B cell (primary cell): ENCODE data around the gene MAD1L1. TPM values are rescaled to one million over a fixed set of nuclear protein-coding genes. Genes with fewer than 3 reads are reported as not detected.
A peak's percentile ranks its signal among the peaks of the same experiment; 100 is the strongest.

Source experiments
- ATAC-seq: fragments of 200-7000 bp; cut with Tn5 transposase; one replicate; pipeline ENCODE4 v1.10.0; 2021; ENCODE audit warnings: low read depth, mild to moderate bottlenecking, moderate number of reproducible peaks, moderate library complexity
- CTCF ChIA-PET: fragments of 350-600 bp; sonication (Branson Sonifier 250); formaldehyde crosslinking; loops from one replicate; lab custom pipeline; 2021; ENCODE audit warnings: antibody characterized with exemption, inconsistent platforms; lab: Charles Lee
- POLR2A ChIA-PET: fragments of 350-600 bp; sonication (Branson Sonifier 250); formaldehyde crosslinking; loops from one replicate; lab custom pipeline; 2021; ENCODE audit warnings: antibody characterized with exemption; lab: Charles Lee
- DNase-seq: peaks from one replicate; pipeline ENCODE4 v3.0.0; 2013
- H2AFZ ChIP-seq: 2 replicates; pipeline ENCODE4 v1.6.1; 2012; ENCODE audit warnings: mild to moderate bottlenecking, low read depth, low read length; ENCODE audit not compliant: insufficient read depth, poor library complexity, severe bottlenecking
- H3K27ac ChIP-seq, 2 donors: 1 replicate in 1 of 2; 2 replicates in 1 of 2; pipeline ENCODE4 v1.5.1; 2012 to 2013; ENCODE audit warnings: low read length in 2 of 2, mild to moderate bottlenecking in 2 of 2, moderate library complexity in 1 of 2
- H3K27me3 ChIP-seq, 4 experiments: fragments of 200-600 bp in 1 of 4; sonication (generic) in 1 of 4; replicated peaks in 1 of 4; 1 replicate in 2 of 4; 2 replicates in 2 of 4; pipeline versions ENCODE4 v1.6.1 to v1.7.0; 2013 to 2016; ENCODE audit warnings: low read length in 3 of 4, mild to moderate bottlenecking in 2 of 4, mixed read lengths in 1 of 4, moderate library complexity in 1 of 4; ENCODE audit not compliant: insufficient read depth in 4 of 4, control insufficient read depth in 3 of 4; ENCODE audit errors: control extremely low read depth in 1 of 4
- H3K36me3 ChIP-seq, 2 experiments: replicated peaks in 1 of 2; 1 replicate in 1 of 2; 2 replicates in 1 of 2; pipeline versions ENCODE4 v1.6.1 to v1.7.1; 2013; ENCODE audit warnings: low read length in 1 of 2; ENCODE audit not compliant: insufficient read depth in 2 of 2, control insufficient read depth in 1 of 2; ENCODE audit errors: control extremely low read depth in 1 of 2, extremely low read depth in 1 of 2
- H3K4me1 ChIP-seq, 2 donors: fragments of 200-600 bp in 1 of 2; sonication (generic) in 1 of 2; 1 replicate in 1 of 2; 2 replicates in 1 of 2; pipeline versions ENCODE4 v1.5.1 to v1.6.1; 2013 to 2017; ENCODE audit warnings: low read length in 2 of 2; ENCODE audit not compliant: control insufficient read depth in 2 of 2, insufficient read depth in 2 of 2
- H3K4me2 ChIP-seq: replicated peaks from 2 replicates; pipeline ENCODE3; 2012; ENCODE audit warnings: mild to moderate bottlenecking, low read depth, low read length; ENCODE audit not compliant: poor library complexity, severe bottlenecking
- H3K4me3 ChIP-seq, 5 experiments: fragments of 200-600 bp in 1 of 5; sonication (generic) in 1 of 5; 1 replicate in 3 of 5; 2 replicates in 2 of 5; pipeline versions ENCODE4 v1.5.1 to v1.7.0; 2011 to 2016; ENCODE audit warnings: low read length in 4 of 5, mild to moderate bottlenecking in 4 of 5, low read depth in 2 of 5, control low read depth in 1 of 5, moderate library complexity in 1 of 5; ENCODE audit not compliant: insufficient read depth in 1 of 5; ENCODE audit errors: control extremely low read depth in 1 of 5, extremely low read depth in 1 of 5
- H3K79me2 ChIP-seq: fragments of 200-600 bp; sonication (generic); one replicate; pipeline ENCODE4 v1.6.0; 2016; ENCODE audit warnings: low read length; ENCODE audit not compliant: control insufficient read depth, insufficient read depth
- H3K9ac ChIP-seq: fragments of 200-600 bp; sonication (generic); 2 replicates; pipeline ENCODE4 v1.6.1; 2017; ENCODE audit warnings: mild to moderate bottlenecking, low read length, moderate library complexity
- H3K9me3 ChIP-seq, 3 donors: one replicate each; pipeline versions ENCODE4 v1.6.1 to v1.7.1; 2013; ENCODE audit warnings: low read length in 2 of 3; ENCODE audit not compliant: control insufficient read depth in 2 of 3, insufficient read depth in 1 of 3; ENCODE audit errors: control extremely low read depth in 1 of 3
- H4K20me1 ChIP-seq: 2 replicates; pipeline ENCODE4 v1.6.0; 2012; ENCODE audit warnings: mild to moderate bottlenecking, low read length; ENCODE audit not compliant: insufficient read depth, control insufficient read depth, poor library complexity, severe bottlenecking
- H3K27ac Mint-ChIP-seq: one replicate; pipeline ENCODE4 v1.8.0; 2021; ENCODE audit warnings: mixed read lengths
- H3K27me3 Mint-ChIP-seq: one replicate; pipeline ENCODE4 v1.8.0; 2021; ENCODE audit warnings: mixed read lengths
- H3K4me1 Mint-ChIP-seq: one replicate; pipeline ENCODE4 v1.8.0; 2021; ENCODE audit warnings: mixed read lengths
- H3K4me3 Mint-ChIP-seq: one replicate; pipeline ENCODE4 v1.8.0; 2021; ENCODE audit warnings: mixed read lengths
- H3K9me3 Mint-ChIP-seq: one replicate; pipeline ENCODE4 v1.8.0; 2022; ENCODE audit warnings: mixed read lengths; ENCODE audit not compliant: insufficient read depth
- EZH2 ChIP-seq: IDR thresholded peaks from 2 replicates; pipeline ENCODE4 v1.6.1; 2012; ENCODE audit warnings: borderline replicate concordance, low read depth, mild to moderate bottlenecking, moderate library complexity, low read length; ENCODE audit not compliant: insufficient read depth, poor library complexity, severe bottlenecking
- WGBS: methylation state at CpG from one replicate; pipeline ENCODE4 v1.1.5; 2013; ENCODE audit warnings: missing lambda C conversion rate; ENCODE audit not compliant: insufficient coverage; 5-methylcytosine and 5-hydroxymethylcytosine counted together
- intact Hi-C: fragments of 100-400 bp; cut with micrococcal nuclease; formaldehyde crosslinking; loops from one replicate; pipeline ENCODE4 v1.10.0; 2022
- polyA plus RNA-seq: library from polyadenylated mRNA; depleted of rRNA; stranded (reverse); fragments of >200 nt; gene quantifications from 2 replicates; pipeline ENCODE4 v1.2.3, GENCODE V29; 2012
- total RNA-seq, 2 donors: library from RNA; stranded (reverse); fragments of 120-200 nt in 1 of 2; gene quantifications; 1 replicate in 1 of 2; 2 replicates in 1 of 2; pipeline versions ENCODE4 v1.2.3 to v1.2.4, GENCODE V29; 2013 to 2022
- TF ChIP-seq, protein P1 (sequence below): fragments of 200-600 bp; IDR thresholded peaks from one replicate; pipeline ENCODE4 v1.8.0; 2022; ENCODE audit warnings: antibody characterized with exemption, mild to moderate bottlenecking

Gene MAD1L1
- total and polyA plus RNA-seq, 2 donors (not counting 1 experiment from before 2014, with no cell fraction given): 86.7 to 110 TPM

DNA sequence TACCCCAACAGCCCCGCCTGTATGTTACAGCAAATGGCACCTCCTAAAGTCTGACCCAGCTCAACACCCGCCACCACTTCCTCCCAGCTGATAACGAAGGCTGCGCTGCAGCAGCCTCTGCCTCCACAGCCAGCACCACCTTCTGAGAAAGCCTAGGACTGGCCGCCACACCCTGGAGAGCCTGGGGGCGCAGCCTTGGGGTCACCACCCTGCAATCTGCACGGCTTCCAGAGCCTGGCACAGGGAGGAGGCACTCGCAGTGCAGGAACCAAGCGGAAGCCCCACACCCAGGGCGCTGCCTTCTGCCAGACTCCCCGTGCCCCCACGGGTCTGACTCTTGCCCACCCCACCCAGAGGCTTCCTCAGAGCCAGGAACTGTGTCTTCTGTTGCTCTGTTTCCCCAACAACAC is 112.5 kb downstream of the MAD1L1 start:
- H3K9ac ChIP-seq: no peak overlapping the region
- no peak for DNase-seq

DNA sequence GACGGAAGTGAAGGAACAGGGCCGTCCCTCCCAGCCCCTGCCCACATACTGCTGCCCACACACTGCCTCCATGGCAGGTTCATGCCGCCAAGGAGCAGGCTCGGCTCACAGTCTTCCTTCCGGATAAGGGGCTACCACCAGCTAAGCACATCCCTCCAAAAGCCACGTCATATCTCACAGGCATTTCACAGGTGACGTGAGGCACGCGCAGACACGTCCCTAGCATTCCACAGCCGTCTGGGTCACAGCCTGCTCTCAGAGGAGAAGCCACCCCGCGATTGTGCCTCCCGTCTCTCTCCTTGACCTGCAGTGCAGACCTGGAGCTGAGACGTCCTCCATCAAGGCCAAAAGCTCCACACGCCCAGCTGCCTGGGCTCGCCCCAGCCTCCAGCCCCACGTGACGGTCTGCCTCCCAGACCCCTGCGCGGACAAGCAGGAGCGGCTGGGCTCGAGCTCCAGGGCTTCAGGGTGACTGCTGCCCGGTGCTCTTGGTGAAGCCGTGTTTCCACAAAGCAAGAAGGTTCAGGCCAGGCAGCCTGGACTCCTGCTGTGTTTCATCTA is 114.0 kb downstream of the MAD1L1 start:
- no peak for ATAC-seq
- Histone ChIP-seq H4K20me1 (no peaks in the 10 kb centered on the region), H3K79me2 (no peaks in the 10 kb centered on the region), H3K9me3 (peaks cover 0 to 9% (median 0%) of the 10 kb centered on the region in 3 donors), H3K4me2 (no peak overlapping the region), H3K36me3 (peaks cover 0 to 5% of the 10 kb centered on the region in 2 experiments), H3K27ac (no peak overlapping the region), H3K9ac (no peak overlapping the region), H3K27me3 (no peaks in the 10 kb centered on the region), H3K4me1 (peaks cover 6 to 7% of the 10 kb centered on the region in 2 donors), H2AFZ (no peak overlapping the region), H3K4me3 (no peak overlapping the region)
- DNase-seq: no peak
- H3K27me3 Mint-ChIP-seq: no peaks in the 10 kb centered on the region
- H3K4me3 Mint-ChIP-seq: no peak overlapping the region
- TF ChIP-seq, protein P1, sequence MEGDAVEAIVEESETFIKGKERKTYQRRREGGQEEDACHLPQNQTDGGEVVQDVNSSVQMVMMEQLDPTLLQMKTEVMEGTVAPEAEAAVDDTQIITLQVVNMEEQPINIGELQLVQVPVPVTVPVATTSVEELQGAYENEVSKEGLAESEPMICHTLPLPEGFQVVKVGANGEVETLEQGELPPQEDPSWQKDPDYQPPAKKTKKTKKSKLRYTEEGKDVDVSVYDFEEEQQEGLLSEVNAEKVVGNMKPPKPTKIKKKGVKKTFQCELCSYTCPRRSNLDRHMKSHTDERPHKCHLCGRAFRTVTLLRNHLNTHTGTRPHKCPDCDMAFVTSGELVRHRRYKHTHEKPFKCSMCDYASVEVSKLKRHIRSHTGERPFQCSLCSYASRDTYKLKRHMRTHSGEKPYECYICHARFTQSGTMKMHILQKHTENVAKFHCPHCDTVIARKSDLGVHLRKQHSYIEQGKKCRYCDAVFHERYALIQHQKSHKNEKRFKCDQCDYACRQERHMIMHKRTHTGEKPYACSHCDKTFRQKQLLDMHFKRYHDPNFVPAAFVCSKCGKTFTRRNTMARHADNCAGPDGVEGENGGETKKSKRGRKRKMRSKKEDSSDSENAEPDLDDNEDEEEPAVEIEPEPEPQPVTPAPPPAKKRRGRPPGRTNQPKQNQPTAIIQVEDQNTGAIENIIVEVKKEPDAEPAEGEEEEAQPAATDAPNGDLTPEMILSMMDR: no peak
- TF ChIP-seq EZH2: no peak
- intact Hi-C loops: no loop called here
- ChIA-PET CTCF (no interaction called here), POLR2A (interaction anchor here (0.5 kb wide), 1 partner anchor 217 kb away, joined by 3 read pairs; no protein-coding TSS in a partner anchor)
- peaks cover 19% of the 10 kb centered on the region for H3K4me1 Mint-ChIP-seq
- H3K27ac Mint-ChIP-seq: no peak overlapping the region
- 98% methylated on average over 25 of the region's 25 CpGs for WGBS
- H3K9me3 Mint-ChIP-seq: no peaks in the 10 kb centered on the region

More for the DNA sequence above, 112.5 kb downstream of the MAD1L1 start:
- peaks cover 6 to 7% of the 10 kb centered on the region in 2 donors for H3K4me1 ChIP-seq
- no peaks in the 10 kb centered on the region for H4K20me1 ChIP-seq
- 38% methylated on average over 12 of the region's 12 CpGs for WGBS
- peak overlapping the region; percentile 22 for H3K4me2 ChIP-seq
- TF ChIP-seq EZH2: no peak
- TF ChIP-seq, protein P1: no peak
- POLR2A ChIA-PET: no interaction called here
- no peak overlapping the region for H3K27ac ChIP-seq
- no peak overlapping the region for H3K27ac Mint-ChIP-seq
- H3K27me3 ChIP-seq: no peaks in the 10 kb centered on the region
- no peaks in the 10 kb centered on the region for H3K9me3 Mint-ChIP-seq
- H3K9me3 ChIP-seq: peaks cover 0 to 9% (median 0%) of the 10 kb centered on the region in 3 donors
- H2AFZ ChIP-seq: no peak overlapping the region
- H3K79me2 ChIP-seq: no peaks in the 10 kb centered on the region
- H3K4me3 Mint-ChIP-seq: no peak overlapping the region
- CTCF ChIA-PET: no interaction called here
- intact Hi-C loops: no loop called here
- H3K4me3 ChIP-seq: no peak overlapping the region
- peak; percentile 41 for ATAC-seq
- no peaks in the 10 kb centered on the region for H3K27me3 Mint-ChIP-seq
- peaks cover 18% of the 10 kb centered on the region for H3K4me1 Mint-ChIP-seq
- H3K36me3 ChIP-seq: peaks cover 0 to 5% of the 10 kb centered on the region in 2 experiments
